ENCODE measurements around the gene DLX4.

DLX4 gene

GRCh38 chr17:49958723-49959122 is 10.3 kb upstream of the DLX4 start:
- no peak for TF ChIP-seq CTCF (IDR thresholded peaks at IDR 0.05)

- no peak for TF ChIP-seq CTCF (IDR thresholded peaks at IDR 0.05)
Observed at GRCh38 chr17:49959183-49959935, 9.6 kb upstream of the DLX4 start.

- TF ChIP-seq CTCF (IDR thresholded peaks at IDR 0.05) = no peak
Observed at GRCh38 chr17:49962599-49963308, 6.2 kb upstream of the DLX4 start.

- TF ChIP-seq CTCF (IDR thresholded peaks at IDR 0.05) = no peak
Observed at GRCh38 chr17:49963309-49963625, 5.7 kb upstream of the DLX4 start.

GRCh38 chr17:49963626-49964302 is 5.2 kb upstream of the DLX4 start:
- no peak for TF ChIP-seq CTCF (IDR thresholded peaks at IDR 0.05)

- TF ChIP-seq CTCF (IDR thresholded peaks at IDR 0.05) = no peak
Observed at GRCh38 chr17:49964303-49964768, 4.7 kb upstream of the DLX4 start.

- TF ChIP-seq CTCF (IDR thresholded peaks at IDR 0.05) = no peak
Observed at GRCh38 chr17:49964769-49965523, 4.0 kb upstream of the DLX4 start.

Data from LNCAP (cell line).